NCI-H82 treated with DMSO at 0.1 percent for 48 hours (cell line): Measurements from ENCODE around the gene ACBD3.
"Not testable (repeated sequence)": the region's sequence is repeated elsewhere in the genome, so short reads cannot be mapped to it uniquely, and the experiment has no call there.

Experiments
- DNase-seq: peaks from one replicate; lab custom pipeline; 2025; ENCODE audit not compliant: unreplicated experiment; lab: John Stamatoyannopoulos, UW

ACBD3 gene

GRCh38 chr1:226186124-226187018, at the start of gene ACBD3:
Gene ACBD3 (minus strand): TSS chr1:226186741. CDS start chr1:226186675, 66 bp downstream.
- DNase-seq: peak; percentile 88

GRCh38 chr1:226233806-226234205, 47.3 kb upstream of the ACBD3 start:
- DNase-seq: no peak

- DNase-seq: no peak
Measured at GRCh38 chr1:226233293-226233692, 46.8 kb upstream of the ACBD3 start.

GRCh38 chr1:226226601-226227000, 40.1 kb upstream of the ACBD3 start:
- DNase-seq: no peak

GRCh38 chr1:226223786-226224244, 37.3 kb upstream of the ACBD3 start:
- DNase-seq: no peak

- DNase-seq: no peak
Measured at GRCh38 chr1:226223157-226223785, 36.7 kb upstream of the ACBD3 start, which contains the start of gene MIXL1. Gene MIXL1 (plus strand): TSS chr1:226223664. CDS start chr1:226223682, 18 bp downstream.

GRCh38 chr1:226222686-226223085, 36.1 kb upstream of the ACBD3 start:
- DNase-seq: no peak

GRCh38 chr1:226220473-226221189, 34.1 kb upstream of the ACBD3 start:
- no peak for DNase-seq

GRCh38 chr1:226217273-226217672, 30.7 kb upstream of the ACBD3 start:
- DNase-seq: no peak

GRCh38 chr1:226216056-226216455, 29.5 kb upstream of the ACBD3 start:
- no peak for DNase-seq

- no peak for DNase-seq
Measured at GRCh38 chr1:226215239-226215638, 28.7 kb upstream of the ACBD3 start.

GRCh38 chr1:226212545-226212944, 26.0 kb upstream of the ACBD3 start:
- DNase-seq: no peak

GRCh38 chr1:226211181-226211821, 24.8 kb upstream of the ACBD3 start:
- DNase-seq: no peak

GRCh38 chr1:226210571-226211176, 24.1 kb upstream of the ACBD3 start:
- DNase-seq: no peak

GRCh38 chr1:226209307-226210059, 22.9 kb upstream of the ACBD3 start:
- peak; percentile 80 for DNase-seq

- DNase-seq: no peak
Measured at GRCh38 chr1:226207048-226207447, 20.5 kb upstream of the ACBD3 start.

- no peak for DNase-seq
Measured at GRCh38 chr1:226204198-226204597, 17.7 kb upstream of the ACBD3 start.

- DNase-seq: no peak
Measured at GRCh38 chr1:226203655-226204054, 17.1 kb upstream of the ACBD3 start.

GRCh38 chr1:226203240-226203639, 16.7 kb upstream of the ACBD3 start:
- no peak for DNase-seq

GRCh38 chr1:226202666-226203065, 16.1 kb upstream of the ACBD3 start:
- not testable (repeated sequence) for DNase-seq
